ENCODE data around the gene PLPPR2.

PLPPR2 gene

DNA sequence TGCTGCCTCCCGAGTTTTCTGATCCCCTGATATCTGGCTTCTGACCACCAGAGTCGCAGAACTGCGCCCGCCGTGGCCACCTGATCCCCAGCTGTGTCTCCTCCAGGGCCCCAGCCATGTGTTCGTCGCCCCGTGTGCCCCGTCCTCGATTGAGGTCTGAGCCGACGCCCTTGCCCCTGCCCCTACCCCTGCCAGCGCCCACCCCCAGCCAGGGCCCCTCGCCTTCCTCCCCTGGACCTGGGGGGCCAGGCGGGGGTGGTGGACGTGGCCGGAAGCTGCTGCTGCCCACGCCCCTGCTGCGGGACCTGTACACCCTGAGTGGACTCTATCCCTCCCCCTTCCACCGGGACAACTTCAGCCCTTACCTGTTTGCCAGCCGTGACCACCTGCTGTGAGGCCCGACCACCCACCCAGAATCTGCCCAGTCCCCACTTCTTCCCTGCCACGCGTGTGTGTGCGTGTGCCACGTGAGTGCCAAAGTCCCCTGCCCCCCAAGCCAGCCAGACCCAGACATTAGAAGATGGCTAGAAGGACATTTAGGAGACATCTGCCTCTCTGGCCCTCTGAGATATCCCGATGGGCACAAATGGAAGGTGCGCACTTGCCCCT lies 9.2 kb downstream of the PLPPR2 start:
- Histone ChIP-seq H4K20me1 (ENCODE audit: control insufficient read depth, insufficient read depth, low read depth, low read length) (no peaks in the 10 kb centered on the region), H3F3A (ENCODE audit: control insufficient read depth, insufficient read depth) (no peaks in the 10 kb centered on the region), H3K9me3 (ENCODE audit: control insufficient read depth, insufficient read depth, low read length) (no peaks in the 10 kb centered on the region), H3K4me3 (ENCODE audit: low read length) (no peak overlapping the region), H3K79me2 (ENCODE audit: control insufficient read depth, low read length) (no peaks in the 10 kb centered on the region), H3K27ac (ENCODE audit: low read depth, low read length) (no peak overlapping the region), H3K9me2 (replicated peaks; ENCODE audit: control insufficient read depth, low read length) (no peaks in the 10 kb centered on the region), H3K4me1 (ENCODE audit: control insufficient read depth, low read length) (no peaks in the 10 kb centered on the region), H3K4me2 (ENCODE audit: low read length) (no peak overlapping the region), H3K27me3 (ENCODE audit: control insufficient read depth, low read length) (no peaks in the 10 kb centered on the region), H3K36me3 (ENCODE audit: control insufficient read depth, low read length) (no peaks in the 10 kb centered on the region)
- TF ChIP-seq EZH2phosphoT487 (IDR thresholded peaks at IDR 0.05; ENCODE audit: borderline replicate concordance, low read length): no peak
- TF ChIP-seq, protein P1, sequence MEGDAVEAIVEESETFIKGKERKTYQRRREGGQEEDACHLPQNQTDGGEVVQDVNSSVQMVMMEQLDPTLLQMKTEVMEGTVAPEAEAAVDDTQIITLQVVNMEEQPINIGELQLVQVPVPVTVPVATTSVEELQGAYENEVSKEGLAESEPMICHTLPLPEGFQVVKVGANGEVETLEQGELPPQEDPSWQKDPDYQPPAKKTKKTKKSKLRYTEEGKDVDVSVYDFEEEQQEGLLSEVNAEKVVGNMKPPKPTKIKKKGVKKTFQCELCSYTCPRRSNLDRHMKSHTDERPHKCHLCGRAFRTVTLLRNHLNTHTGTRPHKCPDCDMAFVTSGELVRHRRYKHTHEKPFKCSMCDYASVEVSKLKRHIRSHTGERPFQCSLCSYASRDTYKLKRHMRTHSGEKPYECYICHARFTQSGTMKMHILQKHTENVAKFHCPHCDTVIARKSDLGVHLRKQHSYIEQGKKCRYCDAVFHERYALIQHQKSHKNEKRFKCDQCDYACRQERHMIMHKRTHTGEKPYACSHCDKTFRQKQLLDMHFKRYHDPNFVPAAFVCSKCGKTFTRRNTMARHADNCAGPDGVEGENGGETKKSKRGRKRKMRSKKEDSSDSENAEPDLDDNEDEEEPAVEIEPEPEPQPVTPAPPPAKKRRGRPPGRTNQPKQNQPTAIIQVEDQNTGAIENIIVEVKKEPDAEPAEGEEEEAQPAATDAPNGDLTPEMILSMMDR (IDR thresholded peaks at IDR 0.05; ENCODE audit: low read depth, low read length, poor library complexity, severe bottlenecking): no peak

DNA sequence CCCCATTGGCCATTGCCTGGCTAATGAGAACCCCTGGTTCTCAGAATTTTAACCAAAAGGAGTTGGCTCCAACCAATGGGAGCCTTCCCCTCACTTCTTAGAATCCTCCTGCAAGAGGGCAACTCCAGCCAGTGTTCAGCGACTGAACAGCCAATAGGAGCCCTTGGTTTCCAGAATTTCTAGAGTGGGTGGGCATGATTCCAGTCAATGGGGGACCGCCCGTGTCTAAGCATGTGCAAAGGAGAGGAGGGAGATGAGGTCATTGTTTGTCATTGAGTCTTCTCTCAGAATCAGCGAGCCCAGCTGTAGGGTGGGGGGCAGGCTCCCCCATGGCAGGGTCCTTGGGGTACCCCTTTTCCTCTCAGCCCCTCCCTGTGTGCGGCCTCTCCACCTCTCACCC lies 9.7 kb downstream of the PLPPR2 start:
- no peak overlapping the region for H3K27ac ChIP-seq (ENCODE audit: low read depth, low read length)
- no peaks in the 10 kb centered on the region for H4K20me1 ChIP-seq (ENCODE audit: control insufficient read depth, insufficient read depth, low read depth, low read length)
- TF ChIP-seq EZH2phosphoT487 (IDR thresholded peaks at IDR 0.05; ENCODE audit: borderline replicate concordance, low read length): no peak
- TF ChIP-seq, protein P1 (IDR thresholded peaks at IDR 0.05; ENCODE audit: low read depth, low read length, poor library complexity, severe bottlenecking): no peak
- H3K27me3 ChIP-seq (ENCODE audit: control insufficient read depth, low read length): no peaks in the 10 kb centered on the region
- H3F3A ChIP-seq (ENCODE audit: control insufficient read depth, insufficient read depth): no peaks in the 10 kb centered on the region
- H3K4me3 ChIP-seq (ENCODE audit: low read length): no peak overlapping the region
- H3K4me1 ChIP-seq (ENCODE audit: control insufficient read depth, low read length): no peaks in the 10 kb centered on the region
- no peaks in the 10 kb centered on the region for H3K9me2 ChIP-seq (replicated peaks; ENCODE audit: control insufficient read depth, low read length)
- no peak overlapping the region for H3K4me2 ChIP-seq (ENCODE audit: low read length)
- H3K79me2 ChIP-seq (ENCODE audit: control insufficient read depth, low read length): no peaks in the 10 kb centered on the region
- no peaks in the 10 kb centered on the region for H3K36me3 ChIP-seq (ENCODE audit: control insufficient read depth, low read length)
- no peaks in the 10 kb centered on the region for H3K9me3 ChIP-seq (ENCODE audit: control insufficient read depth, insufficient read depth, low read length)

DNA sequence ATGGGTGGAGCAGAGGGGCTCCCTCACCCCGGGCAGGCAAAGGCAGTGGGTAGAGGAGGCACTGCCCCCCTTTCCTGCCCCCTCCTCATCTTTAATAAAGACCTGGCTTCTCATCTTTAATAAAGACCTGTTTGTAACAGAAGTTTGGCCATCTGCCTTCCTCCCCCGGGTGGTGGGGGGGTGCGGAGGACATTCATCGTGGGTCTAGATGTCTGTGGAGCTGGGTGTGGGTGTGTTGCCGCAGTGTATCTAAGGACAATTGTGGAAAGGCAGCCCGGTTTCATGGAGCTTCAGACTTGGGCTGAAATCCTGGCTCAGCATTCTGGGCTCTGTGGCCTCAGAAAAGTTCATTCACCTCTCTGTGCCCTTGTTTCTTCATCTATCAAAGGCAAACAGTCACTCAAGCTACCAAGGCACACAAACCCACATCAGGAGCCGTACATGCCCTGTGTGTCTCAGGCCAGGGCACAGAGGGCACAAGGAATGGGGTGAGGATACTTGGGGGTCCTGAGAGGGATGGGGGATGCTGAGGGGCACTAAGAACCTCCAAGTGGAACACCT lies 10.4 kb downstream of the PLPPR2 start:
- no peak for TF ChIP-seq EZH2phosphoT487 (IDR thresholded peaks at IDR 0.05; ENCODE audit: borderline replicate concordance, low read length)
- TF ChIP-seq, protein P1 (IDR thresholded peaks at IDR 0.05; ENCODE audit: low read depth, low read length, poor library complexity, severe bottlenecking): no peak
- no peak overlapping the region for H3K4me3 ChIP-seq (ENCODE audit: low read length)
- H3K4me1 ChIP-seq (ENCODE audit: control insufficient read depth, low read length): no peaks in the 10 kb centered on the region
- H3K79me2 ChIP-seq (ENCODE audit: control insufficient read depth, low read length): no peaks in the 10 kb centered on the region
- H4K20me1 ChIP-seq (ENCODE audit: control insufficient read depth, insufficient read depth, low read depth, low read length): no peaks in the 10 kb centered on the region
- no peaks in the 10 kb centered on the region for H3K9me2 ChIP-seq (replicated peaks; ENCODE audit: control insufficient read depth, low read length)
- H3K9me3 ChIP-seq (ENCODE audit: control insufficient read depth, insufficient read depth, low read length): no peaks in the 10 kb centered on the region
- no peaks in the 10 kb centered on the region for H3K36me3 ChIP-seq (ENCODE audit: control insufficient read depth, low read length)
- no peak overlapping the region for H3K4me2 ChIP-seq (ENCODE audit: low read length)
- H3K27ac ChIP-seq (ENCODE audit: low read depth, low read length): no peak overlapping the region
- H3F3A ChIP-seq (ENCODE audit: control insufficient read depth, insufficient read depth): no peaks in the 10 kb centered on the region
- no peaks in the 10 kb centered on the region for H3K27me3 ChIP-seq (ENCODE audit: control insufficient read depth, low read length)

Data from DOHH2 (cell line).